ENCODE measurements around the gene MATK.
"Not testable (repeated sequence)": the region's sequence is repeated elsewhere in the genome, so short reads cannot be mapped to it uniquely, and the experiment has no call there.

Gene MATK

DNA sequence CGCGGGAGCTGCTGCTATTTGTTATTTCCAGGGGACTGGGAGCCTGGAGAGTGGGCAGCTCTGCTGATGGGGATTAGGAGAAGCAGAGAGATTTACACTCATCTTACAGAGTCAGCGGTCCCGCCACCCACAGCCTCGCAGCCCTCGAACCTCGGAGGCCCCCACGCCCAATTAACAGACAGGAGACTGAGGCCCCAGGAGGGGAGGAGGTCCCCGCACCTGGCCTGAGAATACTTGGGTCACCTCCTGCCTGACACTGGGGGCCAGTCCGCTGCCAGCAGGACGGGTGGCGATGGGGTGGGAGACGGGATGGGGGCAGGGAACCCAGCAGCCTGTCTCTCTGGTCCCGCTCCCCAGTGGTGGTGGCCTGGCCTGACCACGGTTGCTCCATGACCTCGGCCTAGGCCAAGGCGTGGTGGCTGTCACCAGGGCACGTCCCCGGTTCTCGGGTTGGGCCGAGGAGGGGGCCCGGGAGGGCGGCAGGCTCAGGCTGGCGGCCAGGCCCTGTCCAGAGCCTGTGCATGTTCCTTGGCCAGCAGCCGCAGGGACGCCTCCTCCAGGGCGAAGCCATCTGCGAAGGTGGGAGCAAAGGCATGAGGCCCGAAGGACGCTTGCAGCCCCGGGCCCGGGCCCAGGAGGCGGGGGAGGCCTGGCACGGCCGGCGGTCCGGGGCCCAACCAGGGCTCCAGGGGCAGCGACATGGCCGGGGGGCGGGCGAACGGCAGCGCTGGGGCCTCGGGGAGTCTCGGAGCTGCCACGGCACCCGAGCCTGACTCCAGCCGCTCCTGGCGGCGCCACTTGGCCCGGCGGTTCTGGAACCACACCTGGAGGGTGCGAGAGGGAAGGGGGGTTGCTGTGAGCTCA is 15.8 kb downstream of the MATK start:
- DNase-seq: no peak

DNA sequence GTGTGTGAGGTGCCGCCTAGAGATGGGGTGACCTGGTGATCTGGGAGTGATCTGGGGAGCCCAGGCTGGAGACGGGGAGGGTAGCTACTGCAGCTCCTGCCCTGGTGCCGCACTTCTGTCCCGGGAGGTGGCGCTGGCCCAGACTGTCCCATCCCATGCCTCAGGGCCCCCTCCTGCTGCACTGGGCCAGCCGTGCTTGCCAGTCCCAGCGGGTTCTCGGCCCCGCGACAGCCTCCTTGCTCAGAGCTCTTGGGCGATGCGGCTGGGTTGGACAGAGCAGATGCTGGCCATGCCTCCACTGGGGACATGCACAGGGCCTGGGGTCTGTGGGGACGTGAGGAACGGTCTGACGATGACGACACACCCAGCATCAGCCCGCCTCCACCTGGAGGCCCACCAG is 16.7 kb downstream of the MATK start:
- DNase-seq: no peak

DNA sequence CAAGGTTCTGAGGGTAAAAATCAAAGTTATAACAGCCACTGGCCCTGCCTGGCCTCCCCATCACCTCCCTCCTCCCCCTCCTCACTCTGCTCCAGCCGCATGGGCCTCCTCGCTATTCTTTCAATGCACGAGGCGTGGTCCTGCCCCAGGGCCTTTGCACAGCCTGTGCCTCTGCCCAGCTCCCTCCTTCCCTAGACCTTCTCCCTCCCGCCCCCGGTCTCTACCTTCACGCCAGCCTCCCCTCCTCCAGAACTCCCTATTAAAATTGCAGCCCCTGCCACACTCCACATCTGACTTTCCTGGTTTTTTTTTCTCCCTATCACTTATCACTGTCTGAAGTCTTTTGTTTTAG is 17.5 kb downstream of the MATK start:
- no peak for DNase-seq

DNA sequence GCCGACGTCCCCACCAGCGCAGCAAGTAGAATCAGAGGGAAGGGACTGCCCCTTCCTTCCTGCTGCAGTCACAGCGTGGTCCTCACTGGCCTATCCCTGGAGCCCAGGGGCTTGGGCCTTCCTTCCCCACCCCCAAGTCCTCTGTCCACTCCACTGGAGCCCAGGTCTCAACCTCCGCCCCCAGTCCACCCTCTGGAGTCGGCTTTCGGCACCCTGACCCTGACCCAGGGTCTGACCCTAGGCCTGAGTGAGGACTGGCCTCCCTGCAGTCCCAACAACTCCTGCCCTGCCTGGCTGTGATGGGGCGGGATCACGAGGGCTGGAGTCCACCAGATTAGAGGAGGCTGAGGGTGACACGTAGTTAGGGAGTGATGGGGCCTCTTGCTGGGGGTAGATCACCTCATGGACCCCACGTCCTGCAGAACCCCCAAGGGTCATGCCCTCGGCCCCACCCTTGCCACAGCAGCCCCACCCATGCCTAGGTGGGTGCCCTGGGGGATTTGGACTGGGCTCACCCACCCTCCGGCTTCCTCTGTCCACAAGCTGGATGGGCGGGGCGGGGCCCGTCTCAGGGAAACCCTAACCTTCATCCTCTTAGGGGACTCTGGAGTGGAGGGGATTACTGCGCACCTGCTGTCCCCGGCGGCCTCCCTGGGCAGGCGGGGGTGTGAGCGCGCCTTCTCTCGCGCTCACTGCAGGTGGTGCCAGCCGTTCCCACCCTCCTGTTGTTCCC is 18.0 kb downstream of the MATK start:
- DNase-seq: no peak

DNA sequence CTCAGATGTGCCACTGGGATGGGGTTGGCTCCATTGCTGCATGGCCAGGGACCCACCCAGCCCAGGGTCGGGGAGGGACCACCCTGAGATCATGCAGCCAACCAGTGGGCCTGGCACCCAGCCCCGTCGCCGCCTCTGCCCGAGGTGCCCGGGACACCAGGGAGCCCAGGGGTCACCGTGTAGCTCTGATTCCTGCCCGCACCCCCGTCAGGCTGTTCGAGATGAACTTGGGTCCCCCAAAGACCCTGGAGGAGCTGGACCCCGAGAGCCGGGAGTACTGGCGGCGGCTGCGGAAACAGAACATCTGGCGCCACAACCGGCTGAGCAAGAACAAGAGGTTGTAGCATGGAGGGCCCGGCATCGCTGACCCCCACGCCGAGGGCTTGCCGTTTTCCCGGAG is 19.1 kb downstream of the MATK start:
- no peak for DNase-seq

DNA sequence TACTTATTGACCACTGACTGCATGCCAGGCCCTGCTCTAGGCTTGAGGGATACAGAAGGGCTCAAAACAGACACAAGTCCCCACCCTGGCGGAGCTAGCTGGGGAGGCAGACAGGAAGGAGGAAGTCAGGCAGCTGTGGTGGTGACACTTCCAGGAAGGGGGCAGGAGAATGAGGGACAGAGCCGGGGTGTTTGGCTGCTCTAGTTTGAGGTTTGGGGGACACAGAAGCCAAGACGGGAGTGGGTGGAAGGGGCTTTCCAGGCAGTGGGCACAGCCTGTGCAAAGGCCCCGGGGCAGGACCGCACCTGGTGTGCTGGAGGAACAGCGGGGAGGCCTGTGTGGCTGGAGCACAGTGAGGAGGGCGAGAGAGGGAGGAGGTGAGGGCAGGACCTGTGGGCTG is 19.7 kb downstream of the MATK start:
- no peak for DNase-seq

DNA sequence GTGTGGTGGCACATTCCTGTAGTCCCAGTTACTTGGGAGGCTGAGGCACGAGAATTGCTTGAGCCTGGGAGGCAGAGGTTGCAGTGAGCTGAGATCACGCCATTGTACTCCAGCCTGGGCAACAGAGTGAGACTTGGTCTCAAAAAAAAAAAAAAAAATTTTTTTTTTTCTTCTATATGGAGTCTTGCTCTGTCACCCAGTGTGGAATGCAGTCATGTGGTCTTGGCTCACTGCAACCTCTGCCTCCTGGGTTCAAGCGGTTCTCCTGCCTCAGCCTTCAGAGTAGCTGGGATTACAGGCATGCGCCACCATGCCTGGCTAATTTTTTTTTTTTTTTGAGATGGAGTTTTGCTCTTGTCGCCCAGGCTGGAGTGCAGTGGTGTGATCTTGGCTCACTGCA is 20.4 kb downstream of the MATK start:
- not testable (repeated sequence) for DNase-seq

DNA sequence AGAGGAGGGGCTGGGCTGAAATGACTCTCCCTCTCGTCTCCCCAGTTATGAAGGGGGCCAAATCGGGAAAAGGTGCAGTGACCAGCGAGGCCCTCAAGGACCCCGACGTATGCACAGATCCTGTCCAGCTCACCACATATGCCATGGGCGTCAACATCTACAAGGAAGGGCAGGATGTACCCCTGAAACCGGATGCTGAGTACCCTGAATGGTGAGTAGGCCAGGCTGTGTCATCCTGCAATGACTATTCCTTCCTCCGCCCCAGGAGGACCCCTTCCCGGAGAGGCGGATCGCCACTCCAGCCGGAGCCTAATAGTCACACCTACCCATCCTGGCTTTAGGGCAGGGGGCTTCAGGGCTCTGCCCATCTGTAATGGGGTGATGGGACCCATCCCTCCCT is 21.1 kb downstream of the MATK start:
- DNase-seq: no peak

DNA sequence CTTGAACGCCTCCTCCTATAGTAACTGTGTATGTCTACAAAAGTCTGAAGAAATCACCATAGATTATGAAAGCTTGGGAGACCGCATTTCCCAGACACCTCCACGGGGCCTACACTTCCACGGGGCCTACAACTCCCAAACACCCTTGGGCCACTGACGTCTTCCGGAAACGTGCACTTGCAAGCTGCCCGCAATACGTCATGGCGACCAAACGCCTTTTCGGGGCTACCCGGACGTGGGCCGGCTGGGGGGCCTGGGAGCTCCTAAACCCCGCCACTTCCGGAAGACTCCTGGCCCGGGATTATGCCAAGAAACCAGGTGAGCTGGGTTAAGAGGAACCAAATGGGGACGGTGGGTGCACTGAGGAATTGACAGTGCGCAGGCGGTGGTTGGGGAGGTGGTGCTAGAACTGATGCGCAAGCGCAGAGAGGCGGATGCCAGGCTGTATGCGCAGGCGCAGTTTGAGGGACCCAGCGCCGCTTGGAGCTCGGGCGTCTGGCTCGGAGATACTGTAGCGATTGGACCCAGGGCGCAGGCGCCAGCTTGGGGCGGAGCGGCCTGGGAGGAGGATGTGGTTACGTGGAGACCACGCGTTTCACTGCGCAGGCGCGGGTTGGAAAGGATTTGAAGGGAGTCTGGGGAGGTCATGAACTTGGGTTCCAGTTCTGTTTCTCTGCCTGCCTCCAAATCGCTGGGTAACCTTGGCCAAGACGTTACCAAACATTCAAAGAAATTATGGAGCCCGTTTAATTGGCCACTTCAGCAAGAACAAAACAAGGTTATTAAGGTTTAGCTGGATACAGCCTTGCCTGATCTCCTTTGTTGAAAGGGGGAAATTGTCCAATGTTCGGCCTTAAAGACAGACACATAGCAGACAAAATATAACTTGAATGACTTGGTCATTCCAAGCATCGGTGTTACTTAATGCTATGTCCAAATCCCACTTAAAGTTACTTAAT is 23.4 kb downstream of the MATK start, which contains the start of gene MRPL54:
Gene MRPL54 (plus strand): TSS at position 182 of the 959 bp plus-strand sequence. CDS start 19 bp downstream, at position 201.
- peak; percentile 96 for DNase-seq

DNA sequence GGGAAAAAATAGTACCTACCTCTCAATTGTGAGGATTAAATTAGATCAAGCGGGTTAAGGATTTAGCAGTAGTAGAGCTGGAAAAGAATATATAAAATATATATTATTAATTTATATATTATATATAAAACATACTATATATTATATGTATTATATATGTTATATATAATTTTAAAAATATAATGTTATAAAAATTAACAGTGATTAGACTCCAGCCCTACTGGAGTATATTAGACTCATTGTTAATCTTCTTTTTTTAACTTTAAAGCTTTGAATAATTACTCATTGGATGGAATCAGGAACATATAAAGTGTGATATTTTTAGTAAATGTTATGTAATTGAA is 24.1 kb downstream of the MATK start:
- no peak for DNase-seq

DNA sequence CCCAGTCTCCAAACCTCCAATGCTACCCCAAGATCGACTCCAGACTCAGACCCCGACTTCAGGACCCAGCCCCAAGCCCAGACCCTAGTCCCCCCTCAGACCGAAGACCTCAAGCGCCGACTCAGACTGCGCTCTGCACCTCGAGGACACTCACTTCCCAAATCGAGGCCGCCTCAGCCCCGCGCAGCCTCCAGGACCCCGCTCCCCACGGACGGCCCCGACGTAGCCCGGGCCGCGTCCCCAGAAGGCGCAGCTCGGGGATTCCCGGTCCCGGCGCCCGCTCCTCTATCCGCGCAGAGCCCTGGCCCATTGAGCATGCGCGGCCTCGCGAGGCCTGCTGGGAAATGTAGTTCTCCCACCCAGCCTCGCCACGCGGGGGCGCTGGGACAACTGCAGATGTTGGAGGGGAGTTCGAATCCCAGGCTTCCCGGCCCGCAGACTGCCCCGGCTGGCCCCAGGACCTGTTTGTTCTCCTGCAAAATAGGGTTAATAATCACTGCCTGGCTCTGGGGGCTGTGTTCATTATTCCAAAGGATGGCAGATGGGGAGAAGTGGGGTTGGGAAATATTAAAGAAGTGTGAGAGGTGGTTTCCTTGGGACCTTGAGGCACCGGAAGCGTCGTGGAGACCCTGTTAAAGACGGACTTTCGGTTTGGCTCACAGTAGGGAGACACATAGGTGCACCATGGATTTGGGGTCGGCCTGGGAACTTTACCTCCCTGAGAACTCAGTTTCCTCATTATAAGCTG is 24.6 kb downstream of the MATK start, which contains the start of gene APBA3:
Gene APBA3 (minus strand): TSS at position 311 of the 748 bp plus-strand sequence. CDS start 1,428 bp downstream, outside the sequence.
- DNase-seq: peak; percentile 88

DNA sequence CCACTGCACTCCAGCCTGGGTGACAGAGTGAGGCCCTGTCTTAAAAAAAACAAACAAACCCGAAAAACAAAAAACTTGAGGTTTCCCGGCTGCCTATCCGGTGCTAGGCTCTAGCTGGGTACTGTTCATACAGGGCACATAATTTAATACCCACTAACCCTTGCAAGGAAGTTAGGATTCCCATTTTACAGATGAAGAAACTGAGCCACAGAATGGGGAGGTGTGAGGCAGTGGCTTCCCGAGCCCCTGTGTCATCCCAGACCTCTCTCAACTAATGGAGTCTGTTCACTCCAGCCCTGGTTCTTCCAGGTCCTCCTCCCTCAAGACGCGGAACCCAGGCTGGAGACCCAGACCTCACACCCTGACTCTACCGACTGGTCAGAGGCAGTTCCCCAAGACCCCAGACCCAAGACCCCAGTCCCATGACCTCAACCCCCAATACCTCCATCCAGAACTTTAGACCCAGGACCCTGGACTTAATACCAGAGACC is 25.3 kb downstream of the MATK start:
- no peak for DNase-seq

DNA sequence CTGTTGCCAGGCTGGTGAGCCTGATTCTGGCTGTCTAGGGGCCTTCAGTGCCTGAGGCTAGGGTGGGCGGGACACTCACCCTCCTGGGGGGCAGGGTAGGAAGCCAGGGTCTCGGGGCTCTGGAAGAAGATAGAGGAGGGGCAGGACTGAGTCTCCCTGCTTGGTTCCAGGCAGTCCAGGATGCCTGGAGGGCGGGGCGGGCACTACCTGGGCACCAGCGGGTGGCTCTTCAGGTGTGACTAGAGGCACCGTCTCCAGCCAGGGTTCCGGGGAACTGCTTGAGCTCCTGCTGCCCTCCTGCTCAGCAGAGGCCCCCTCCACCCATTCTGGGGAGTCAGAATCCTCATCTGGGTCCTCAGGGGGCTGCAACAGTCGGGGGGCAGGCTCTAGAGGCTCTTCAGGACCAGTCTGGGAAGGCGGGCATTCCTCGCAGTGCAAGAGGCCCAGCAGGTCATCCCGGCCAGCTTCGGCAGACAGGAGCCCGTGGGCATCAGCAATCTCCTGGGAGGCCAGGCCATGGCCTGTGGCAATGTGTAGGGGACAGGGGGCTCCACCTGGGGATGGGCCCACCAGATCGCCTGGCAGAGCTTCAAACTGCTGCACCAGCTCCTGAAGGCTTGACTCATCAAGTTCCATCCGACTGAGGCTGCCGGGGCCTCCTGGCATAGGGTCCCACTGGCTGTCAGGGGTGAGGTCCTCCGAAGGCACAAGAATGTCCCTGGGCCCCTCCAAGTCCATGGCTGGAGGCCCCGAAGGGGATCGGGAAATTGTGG is 26.5 kb downstream of the MATK start:
- DNase-seq: no peak

DNA sequence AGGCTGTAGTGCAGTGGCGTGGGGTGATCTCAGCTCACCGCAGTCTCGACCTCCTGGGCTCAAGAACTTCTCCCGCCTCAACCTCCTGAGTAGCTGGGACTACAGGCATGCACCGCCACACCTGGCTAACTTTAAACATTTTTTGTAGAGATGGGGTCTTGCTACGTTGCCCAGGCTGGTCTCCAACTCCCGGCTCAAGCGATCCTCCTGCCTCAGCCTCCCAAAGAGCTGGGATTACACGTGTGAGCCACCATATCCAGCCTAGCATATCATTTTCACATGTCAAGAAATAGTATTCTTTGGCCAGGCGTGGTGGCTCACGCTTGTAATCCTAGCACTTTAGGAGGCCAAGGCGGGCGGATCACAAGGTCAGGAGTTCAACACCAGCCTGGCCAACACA is 27.9 kb downstream of the MATK start:
- not testable (repeated sequence) for DNase-seq

DNA sequence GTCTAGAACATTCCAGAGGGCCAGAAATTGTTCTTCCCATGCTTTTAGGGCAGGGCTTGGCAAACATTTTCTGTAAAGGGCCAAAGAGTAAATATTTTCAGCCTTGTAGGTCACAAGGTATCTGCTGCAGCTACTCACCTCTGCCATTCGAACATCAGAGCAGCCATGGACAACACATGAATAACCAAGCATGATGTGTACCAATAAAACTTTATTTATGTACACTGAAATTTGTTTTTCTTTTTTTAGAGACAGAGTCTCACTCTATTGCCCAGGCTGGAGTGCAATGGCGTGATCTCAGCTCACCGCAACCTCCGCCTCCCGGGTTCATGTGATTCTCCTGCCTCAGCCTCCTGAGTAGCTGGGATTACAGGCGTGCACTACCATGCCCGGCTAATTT is 28.5 kb downstream of the MATK start:
- DNase-seq: not testable (repeated sequence)

DNA sequence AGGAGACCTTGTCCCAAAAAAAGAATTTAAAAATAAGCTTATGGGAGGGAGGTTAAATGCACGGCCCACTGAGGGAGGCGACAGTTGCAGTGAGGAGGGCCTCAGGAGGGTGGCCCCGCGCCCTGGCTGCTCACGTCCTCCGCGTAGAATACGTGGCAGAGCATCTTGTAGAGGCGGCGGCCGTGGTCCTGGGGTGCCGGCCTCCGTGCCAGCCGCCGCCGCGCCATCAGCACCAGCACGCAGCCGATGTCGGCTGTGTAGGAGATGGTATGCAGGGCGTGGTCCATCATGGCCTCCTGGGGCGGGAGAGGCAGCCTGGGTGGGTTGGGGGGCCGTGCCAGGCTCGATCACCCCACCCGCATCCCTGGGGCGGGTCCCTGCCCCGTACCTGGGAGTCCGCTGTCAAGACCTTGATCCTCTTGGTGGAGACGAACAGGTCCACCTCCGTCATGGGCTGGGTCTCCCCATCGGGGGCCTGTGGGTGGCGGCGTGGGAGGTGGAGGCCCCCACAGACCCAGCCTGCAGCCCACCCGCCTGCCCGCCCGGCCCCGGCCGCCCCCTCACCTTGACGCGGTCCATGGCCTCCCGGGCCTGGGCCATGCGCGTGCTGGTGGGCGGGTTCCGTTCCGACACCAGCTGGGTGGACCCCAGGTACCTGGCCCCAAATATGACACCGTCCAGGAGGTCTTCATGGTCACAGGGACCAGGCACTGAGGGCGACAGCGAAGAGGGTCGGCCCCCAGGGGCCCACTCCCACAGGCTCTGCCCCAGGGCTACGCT is 32.4 kb downstream of the MATK start:
- DNase-seq: no peak

DNA sequence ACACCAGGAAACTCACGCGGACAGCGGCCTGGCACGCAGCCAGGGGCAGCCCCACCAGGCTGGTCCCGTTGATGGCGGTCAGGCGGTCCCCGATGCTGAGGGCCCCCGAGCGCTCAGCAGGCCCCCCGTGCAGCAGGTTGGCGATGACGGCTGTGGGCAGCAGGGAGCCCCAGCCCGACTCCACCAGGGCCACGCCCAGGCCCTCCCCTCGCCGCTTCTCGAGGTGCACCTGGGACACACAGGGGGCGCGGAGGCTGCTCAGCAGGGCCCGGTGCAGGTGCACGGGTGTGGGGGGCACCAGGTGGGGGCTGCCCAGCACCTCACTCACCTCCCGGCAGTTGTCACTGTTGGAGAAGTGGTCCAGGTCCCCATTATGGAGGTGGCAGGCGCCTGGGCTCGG is 33.7 kb downstream of the MATK start:
- DNase-seq: no peak

DNA sequence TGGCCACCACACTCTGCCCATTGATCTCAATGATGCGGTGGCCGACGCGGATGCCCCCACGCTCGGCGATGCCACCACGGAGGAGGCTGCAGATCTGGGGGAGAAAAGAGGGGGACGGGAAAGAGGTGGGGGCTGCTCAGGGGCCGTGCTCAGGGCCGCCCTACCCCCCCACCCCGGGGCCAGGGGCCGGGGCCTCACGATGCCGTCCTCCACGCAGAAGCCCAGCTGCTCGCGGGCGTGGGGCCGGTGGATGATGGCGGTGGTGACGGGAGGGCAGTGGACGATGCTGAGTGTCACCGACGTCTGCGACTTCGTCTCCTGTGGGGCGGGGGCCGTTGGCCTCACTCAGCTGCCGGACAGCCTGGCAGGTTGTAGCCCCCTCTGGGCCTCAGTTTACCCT is 34.9 kb downstream of the MATK start:
- no peak for DNase-seq

DNA sequence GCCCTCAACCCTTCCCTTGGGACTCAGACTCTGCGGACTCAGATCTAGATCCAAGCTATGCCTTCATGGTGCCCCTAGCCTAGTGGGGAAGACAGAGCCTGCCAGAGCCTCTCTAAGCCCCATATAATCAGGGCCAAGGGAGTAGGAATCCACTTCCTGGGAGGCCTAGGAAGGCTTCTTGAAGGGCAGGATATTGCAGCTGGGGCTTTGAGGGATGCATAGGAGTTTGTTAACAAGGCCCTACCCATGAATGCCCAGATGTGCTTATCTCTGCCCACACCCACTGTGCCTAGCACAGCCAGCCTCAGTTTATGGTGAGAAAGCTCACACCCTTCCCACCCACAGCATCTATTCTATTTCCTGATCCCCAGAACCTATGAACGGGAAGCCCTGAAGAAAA is 36.0 kb downstream of the MATK start:
- no peak for DNase-seq

DNA sequence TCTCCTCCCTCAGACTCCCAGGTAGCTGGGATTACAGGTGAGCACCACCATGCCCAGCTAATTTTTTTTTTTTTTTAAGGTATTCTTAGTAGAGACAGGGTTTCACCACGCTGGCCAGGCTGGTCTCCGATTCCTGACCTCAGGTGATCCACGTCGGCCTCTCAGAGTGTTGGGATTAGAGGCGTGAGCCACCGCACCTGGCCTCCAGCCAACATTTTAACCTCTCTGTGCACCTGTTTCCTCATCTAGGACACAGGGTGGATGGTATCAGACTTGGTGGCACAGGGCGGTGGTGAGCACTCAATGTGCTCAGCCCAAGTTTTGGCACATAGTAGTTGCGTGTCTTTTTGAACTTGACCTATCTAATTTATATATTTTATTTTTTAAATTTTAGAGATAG is 37.2 kb downstream of the MATK start:
- no peak for DNase-seq
